ENCODE results near the gene ABCD4. TPM values are rescaled to one million over a fixed set of nuclear protein-coding genes. Genes with fewer than 3 reads are reported as not detected.
A peak's percentile ranks its signal among the peaks of the same experiment; 100 is the strongest.

Gene ABCD4
- total RNA-seq, 1 donor from 2014 or later: 28.7 TPM

- peaks cover 78 to 89% (median 80%) of the 10 kb centered on the region in 3 donors for H3K27me3 ChIP-seq (ENCODE audit: control insufficient read depth in 3 of 3, insufficient read depth in 3 of 3, low read length in 3 of 3)
- H3K9me3 ChIP-seq (ENCODE audit: control insufficient read depth in 3 of 3, low read length in 3 of 3): no peaks in the 10 kb centered on the region
- no peaks in the 10 kb centered on the region for H3K36me3 ChIP-seq (ENCODE audit: control insufficient read depth in 3 of 3, insufficient read depth in 3 of 3, low read length in 3 of 3)
- no peak overlapping the region for H3K27ac ChIP-seq (ENCODE audit: low read depth, low read length)
- H3K4me1 ChIP-seq (ENCODE audit: control insufficient read depth in 3 of 3, insufficient read depth in 3 of 3, low read length in 3 of 3): peaks cover 12 to 21% (median 17%) of the 10 kb centered on the region in 3 donors
- peak overlapping the region; percentile 43 to 63 (median 50) for H3K4me3 ChIP-seq (ENCODE audit: low read length in 3 of 3)
- peak overlapping the region in 1 of 3 donors; percentile 45 for H3K9ac ChIP-seq (ENCODE audit: low read depth in 1 of 3, low read length in 3 of 3)
Measured at GRCh38 chr14:74239848-74240793, 62.6 kb downstream of the ABCD4 start.

- H3K27ac ChIP-seq (ENCODE audit: low read depth, low read length): no peak within 1 kb of the TSS
- peak within 1 kb of the TSS in 1 of 3 donors; percentile 50 for H3K4me3 ChIP-seq (ENCODE audit: low read length in 3 of 3)
- no peaks in the 10 kb centered on the region for H3K9me3 ChIP-seq (ENCODE audit: control insufficient read depth in 3 of 3, low read length in 3 of 3)
- peaks cover 12 to 21% (median 17%) of the 10 kb centered on the region in 3 donors for H3K4me1 ChIP-seq (ENCODE audit: control insufficient read depth in 3 of 3, insufficient read depth in 3 of 3, low read length in 3 of 3)
- no peak within 1 kb of the TSS for H3K9ac ChIP-seq (ENCODE audit: low read depth in 1 of 3, low read length in 3 of 3)
- H3K27me3 ChIP-seq (ENCODE audit: control insufficient read depth in 3 of 3, insufficient read depth in 3 of 3, low read length in 3 of 3): peaks cover 71 to 83% (median 76%) of the 10 kb centered on the region in 3 donors
- H3K36me3 ChIP-seq (ENCODE audit: control insufficient read depth in 3 of 3, insufficient read depth in 3 of 3, low read length in 3 of 3): no peaks in the 10 kb centered on the region
Measured at GRCh38 chr14:74238974-74239847, 63.5 kb downstream of the ABCD4 start, which contains the start of gene VSX2. VSX2 (plus strand) TSS chr14:74239449; CDS start chr14:74239562, 113 bp downstream.

GRCh38 chr14:74237441-74237840 is 65.3 kb downstream of the ABCD4 start:
- Histone ChIP-seq H3K4me1 (ENCODE audit: control insufficient read depth in 3 of 3, insufficient read depth in 3 of 3, low read length in 3 of 3) (peaks cover 12 to 21% (median 17%) of the 10 kb centered on the region in 3 donors), H3K9ac (ENCODE audit: low read depth in 1 of 3, low read length in 3 of 3) (no peak overlapping the region), H3K9me3 (ENCODE audit: control insufficient read depth in 3 of 3, low read length in 3 of 3) (no peaks in the 10 kb centered on the region), H3K27me3 (ENCODE audit: control insufficient read depth in 3 of 3, insufficient read depth in 3 of 3, low read length in 3 of 3) (peaks cover 53 to 72% (median 63%) of the 10 kb centered on the region in 3 donors), H3K27ac (ENCODE audit: low read depth, low read length) (no peak overlapping the region), H3K36me3 (ENCODE audit: control insufficient read depth in 3 of 3, insufficient read depth in 3 of 3, low read length in 3 of 3) (no peaks in the 10 kb centered on the region), H3K4me3 (ENCODE audit: low read length in 3 of 3) (no peak overlapping the region)

Other genes with a start within 250 kb of the ABCD4 start
- gene ALDH6A1, start 218.5 kb downstream of the ABCD4 start, total RNA-seq: 24.0 TPM
- gene LIN52, start 218.0 kb downstream of the ABCD4 start, total RNA-seq: 11.5 TPM
- gene VSX2, start 63.5 kb downstream of the ABCD4 start, total RNA-seq: not detected
- not detected for gene VRTN, start 45.5 kb upstream of the ABCD4 start, total RNA-seq
- gene SYNDIG1L, start 123.3 kb upstream of the ABCD4 start, total RNA-seq: under 0.01 TPM
- gene NPC2, start 190.4 kb upstream of the ABCD4 start, total RNA-seq: 104 TPM
- gene ISCA2, start 190.8 kb upstream of the ABCD4 start, total RNA-seq: 19.8 TPM